H9 (cell line): ENCODE data around the gene ANP32D. TPM values are rescaled to one million over a fixed set of nuclear protein-coding genes. Genes with fewer than 3 reads are reported as not detected.

Experiments used
- DNase-seq: peaks from one replicate; pipeline ENCODE4 v3.0.0-alpha.2; 2017
- H2AFZ ChIP-seq: one replicate; pipeline ENCODE4 v1.6.1; 2013; ENCODE audit warnings: mild to moderate bottlenecking, low read length, control low read depth, moderate library complexity
- H2AK5ac ChIP-seq: 2 replicates; pipeline ENCODE4 v1.6.1; 2013; ENCODE audit warnings: low read length, control low read depth, mixed read lengths; ENCODE audit not compliant: insufficient read length
- H2BK120ac ChIP-seq: one replicate; pipeline ENCODE4 v1.6.1; 2013; ENCODE audit warnings: low read depth, mild to moderate bottlenecking, low read length, control low read depth, inconsistent platforms; ENCODE audit not compliant: poor library complexity, severe bottlenecking
- H2BK12ac ChIP-seq: 2 replicates; pipeline ENCODE4 v1.6.1; 2013; ENCODE audit warnings: low read length, control low read depth, mixed read lengths, low read depth; ENCODE audit not compliant: insufficient read length
- H2BK15ac ChIP-seq: 2 replicates; pipeline ENCODE4 v1.6.1; 2013; ENCODE audit warnings: low read depth, low read length, control low read depth
- H2BK20ac ChIP-seq: one replicate; pipeline ENCODE4 v1.6.1; 2013; ENCODE audit warnings: low read depth, mild to moderate bottlenecking, low read length, control low read depth, inconsistent platforms; ENCODE audit not compliant: poor library complexity, severe bottlenecking
- H2BK5ac ChIP-seq: 2 replicates; pipeline ENCODE4 v1.6.1; 2013; ENCODE audit warnings: low read length, control low read depth, mixed read lengths; ENCODE audit not compliant: insufficient read length
- H3K14ac ChIP-seq: 2 replicates; pipeline ENCODE4 v1.6.1; 2013; ENCODE audit warnings: low read length, control low read depth; ENCODE audit not compliant: insufficient read depth
- H3K18ac ChIP-seq: 2 replicates; pipeline ENCODE4 v1.6.1; 2013; ENCODE audit warnings: low read depth, mild to moderate bottlenecking, mixed read lengths, low read length, control low read depth; ENCODE audit not compliant: insufficient read length
- H3K23ac ChIP-seq: 2 replicates; pipeline ENCODE4 v1.6.1; 2013; ENCODE audit warnings: low read length, control low read depth, mixed read lengths, low read depth; ENCODE audit not compliant: insufficient read length
- H3K23me2 ChIP-seq: 2 replicates; pipeline ENCODE4 v1.6.1; 2013; ENCODE audit warnings: low read depth, mild to moderate bottlenecking, mixed read lengths, low read length, control low read depth; ENCODE audit not compliant: insufficient read length, poor library complexity, severe bottlenecking
- H3K27ac ChIP-seq: 2 replicates; pipeline ENCODE4 v1.5.1; 2013; ENCODE audit warnings: low read length, control low read depth, mixed read lengths, low read depth; ENCODE audit not compliant: insufficient read length
- H3K27me3 ChIP-seq: 2 replicates; pipeline ENCODE4 v1.6.1; 2013; ENCODE audit warnings: low read length, control low read depth, inconsistent platforms; ENCODE audit not compliant: insufficient read depth
- H3K4ac ChIP-seq: 2 replicates; pipeline ENCODE4 v1.6.1; 2013; ENCODE audit warnings: low read depth, mild to moderate bottlenecking, control low read depth, inconsistent platforms, low read length, moderate library complexity
- H3K4me1 ChIP-seq: 2 replicates; pipeline ENCODE4 v1.6.1; 2013; ENCODE audit warnings: low read length, control low read depth, inconsistent platforms; ENCODE audit not compliant: insufficient read depth
- H3K4me2 ChIP-seq: 2 replicates; pipeline ENCODE4 v1.6.1; 2013; ENCODE audit warnings: low read length, control low read depth, mixed read lengths; ENCODE audit not compliant: insufficient read length, insufficient read depth
- H3K56ac ChIP-seq: 2 replicates; pipeline ENCODE4 v1.6.1; 2013; ENCODE audit warnings: low read depth, mild to moderate bottlenecking, mixed read lengths, low read length, control low read depth; ENCODE audit not compliant: insufficient read length
- H3K79me1 ChIP-seq: 2 replicates; pipeline ENCODE4 v1.6.1; 2013; ENCODE audit warnings: low read depth, mild to moderate bottlenecking, moderate library complexity, low read length, control low read depth, inconsistent platforms; ENCODE audit not compliant: insufficient read depth, poor library complexity, severe bottlenecking
- H3K79me2 ChIP-seq: 2 replicates; pipeline ENCODE4 v1.6.1; 2013; ENCODE audit warnings: low read length, control low read depth, inconsistent platforms; ENCODE audit not compliant: insufficient read depth
- H3K9ac ChIP-seq: 2 replicates; pipeline ENCODE4 v1.6.1; 2013; ENCODE audit warnings: low read length, control low read depth, mixed read lengths; ENCODE audit not compliant: insufficient read length; ENCODE audit errors: extremely low read depth
- H3K9me3 ChIP-seq: one replicate; pipeline ENCODE4 v1.6.1; 2013; ENCODE audit warnings: low read depth, low read length, inconsistent platforms; ENCODE audit not compliant: control insufficient read depth
- H3T11ph ChIP-seq: one replicate; pipeline ENCODE4 v1.6.1; 2013; ENCODE audit warnings: mild to moderate bottlenecking, low read length, control low read depth, inconsistent platforms
- H4K20me1 ChIP-seq: one replicate; pipeline ENCODE4 v1.6.1; 2013; ENCODE audit not compliant: control insufficient read depth, insufficient read length, insufficient read depth
- H4K5ac ChIP-seq: 2 replicates; pipeline ENCODE4 v1.6.1; 2013; ENCODE audit warnings: low read depth, mild to moderate bottlenecking, mixed read lengths, low read length, control low read depth; ENCODE audit not compliant: insufficient read length
- H4K8ac ChIP-seq: replicated peaks from 2 replicates; pipeline ENCODE4 v1.6.1; 2013; ENCODE audit warnings: low read length, control low read depth, mixed read lengths, low read depth; ENCODE audit not compliant: insufficient read length
- H4K91ac ChIP-seq: 2 replicates; pipeline ENCODE4 v1.6.1; 2013; ENCODE audit warnings: low read depth, mild to moderate bottlenecking, moderate library complexity, mixed read lengths, low read length, control low read depth; ENCODE audit not compliant: insufficient read length
- H3K27ac Mint-ChIP-seq, 3 experiments: 2 replicates in 2 of 3; 3 replicates in 1 of 3; pipeline ENCODE4 v1.8.0; 2020 to 2021; ENCODE audit warnings: mixed read lengths in 3 of 3, mild to moderate bottlenecking in 1 of 3, moderate library complexity in 1 of 3
- H3K27me3 Mint-ChIP-seq: 2 replicates; pipeline ENCODE4 v1.8.0; 2021; ENCODE audit warnings: low read depth, mild to moderate bottlenecking, moderate library complexity, mixed read lengths
- H3K36me3 Mint-ChIP-seq, 3 experiments: 2 replicates in 2 of 3; 3 replicates in 1 of 3; pipeline ENCODE4 v1.8.0; 2020 to 2021; ENCODE audit warnings: low read depth in 3 of 3, mixed read lengths in 3 of 3; ENCODE audit not compliant: insufficient read depth in 1 of 3
- H3K4me1 Mint-ChIP-seq, 2 experiments: 2 replicates each; pipeline ENCODE4 v1.8.0; 2020; ENCODE audit warnings: mixed read lengths in 2 of 2
- H3K4me3 Mint-ChIP-seq, 2 experiments: 2 replicates in 1 of 2; 3 replicates in 1 of 2; pipeline ENCODE4 v1.8.0; 2020 to 2021; ENCODE audit warnings: mild to moderate bottlenecking in 2 of 2, mixed read lengths in 2 of 2, moderate library complexity in 1 of 2
- H3K9me3 Mint-ChIP-seq, 2 experiments: 2 replicates in 1 of 2; 3 replicates in 1 of 2; pipeline ENCODE4 v1.8.0; 2020; ENCODE audit warnings: mild to moderate bottlenecking in 2 of 2, mixed read lengths in 2 of 2, moderate library complexity in 1 of 2
- CTCF ChIP-seq: fragments of 200-600 bp; sonication (generic); conservative IDR thresholded peaks from 3 replicates; pipeline ENCODE4 v1.8.0; 2021; ENCODE audit warnings: antibody characterized with exemption, mild to moderate bottlenecking
- WGBS: extraction: QIAGEN DNeasy Blood & Tissue Kit; methylation state at CpG from one replicate; pipeline ENCODE4 v1.1.7; 2013; ENCODE audit warnings: missing lambda C conversion rate, low lambda C conversion rate, mixed read lengths; ENCODE audit not compliant: insufficient read length; ENCODE audit errors: extremely low coverage; 5-methylcytosine and 5-hydroxymethylcytosine counted together
- total RNA-seq: library from RNA; stranded (reverse); gene quantifications from 2 replicates; pipeline ENCODE4 v1.2.1, GENCODE V29; 2021

Gene ANP32D
- total RNA-seq, 1 experiment from 2014 or later: not detected

- Mint-ChIP-seq H3K4me1 (no peaks in the 10 kb centered on the region), H3K9me3 (peaks cover 16 to 79% of the 10 kb centered on the region in 2 experiments), H3K4me3 (no peak within 1 kb of the TSS), H3K27ac (no peak within 1 kb of the TSS; a peak in 1 of 7 replicates), H3K36me3 (no peaks in the 10 kb centered on the region; a peak in 1 of 7 replicates), H3K27me3 (peaks cover 28% of the 10 kb centered on the region)
- no peak for DNase-seq
- Histone ChIP-seq H3T11ph (no peak within 1 kb of the TSS), H4K8ac (no peak within 1 kb of the TSS), H3K4me1 (no peaks in the 10 kb centered on the region), H3K9ac (no peak within 1 kb of the TSS), H3K56ac (no peak within 1 kb of the TSS), H4K91ac (no peak within 1 kb of the TSS), H3K18ac (no peak within 1 kb of the TSS), H3K4ac (no peak within 1 kb of the TSS), H2AFZ (no peak within 1 kb of the TSS), H3K23ac (no peak within 1 kb of the TSS), H3K14ac (no peak within 1 kb of the TSS), H2BK20ac (no peak within 1 kb of the TSS), H2BK120ac (no peak within 1 kb of the TSS), H3K27ac (no peak within 1 kb of the TSS), H3K27me3 (no peaks in the 10 kb centered on the region), H3K23me2 (no peaks in the 10 kb centered on the region), H2BK12ac (no peak within 1 kb of the TSS), H4K20me1 (no peaks in the 10 kb centered on the region), H3K79me2 (no peaks in the 10 kb centered on the region), H2AK5ac (no peak within 1 kb of the TSS), H3K4me2 (no peak within 1 kb of the TSS), H3K79me1 (no peaks in the 10 kb centered on the region), H2BK15ac (no peak within 1 kb of the TSS), H2BK5ac (no peak within 1 kb of the TSS), H3K9me3 (no peaks in the 10 kb centered on the region), H4K5ac (no peak within 1 kb of the TSS)
- TF ChIP-seq CTCF: no peak
- no CpG with 5 or more reads among the region's 2 CpGs for WGBS
Measured at GRCh38 chr12:48482198-48482597, 9.8 kb downstream of the ANP32D start, which contains the start of gene C12orf54. Gene C12orf54 (plus strand): TSS chr12:48482498. CDS start chr12:48483297, 799 bp downstream.
